HepG2 (cell line): Measurements from ENCODE around the gene SPATA13.

Source experiments
- ATF3 ChIP-seq: sonication (generic); formaldehyde crosslinking; IDR thresholded peaks from 2 replicates; pipeline ENCODE4 v1.4.0; 2020; ENCODE audit warnings: missing genetic modification reagents
- CHD2 ChIP-seq: IDR thresholded peaks from 2 replicates; pipeline ENCODE4 v1.6.1; 2011; ENCODE audit warnings: low read depth, low read length, improper control_type of control experiment
- CREB3 ChIP-seq: sonication (generic); formaldehyde crosslinking; IDR thresholded peaks from 2 replicates; pipeline ENCODE4 v1.5.0; 2020; ENCODE audit warnings: missing genetic modification reagents
- CTCF ChIP-seq: sonication (generic); formaldehyde crosslinking; IDR thresholded peaks from 2 replicates; pipeline ENCODE4 v1.5.0; 2020; ENCODE audit warnings: mild to moderate bottlenecking, missing genetic modification reagents, moderate library complexity
- EP300 ChIP-seq, 3 experiments: sonication (generic) in 1 of 3; formaldehyde crosslinking in 1 of 3; IDR thresholded peaks; 2 replicates each; pipeline versions ENCODE4 v1.5.1 to v1.6.1; 2011 to 2020; ENCODE audit warnings: low read depth in 2 of 3, low read length in 2 of 3, borderline replicate concordance in 1 of 3, improper control_type of control experiment in 1 of 3, mild to moderate bottlenecking in 1 of 3, missing genetic modification reagents in 1 of 3, moderate library complexity in 1 of 3
- FOXM1 ChIP-seq: sonication (generic); formaldehyde crosslinking; IDR thresholded peaks from 2 replicates; pipeline ENCODE4 v1.5.0; 2020; ENCODE audit warnings: missing genetic modification reagents
- SP1 ChIP-seq, 2 experiments: fragments of 450-650 bp in 1 of 2; sonication (generic) in 1 of 2; formaldehyde crosslinking in 1 of 2; IDR thresholded peaks; 2 replicates each; pipeline versions ENCODE4 v1.4.0 to v1.6.1; 2016 to 2020; ENCODE audit warnings: missing genetic modification reagents in 1 of 2
- UBTF ChIP-seq: sonication (generic); formaldehyde crosslinking; IDR thresholded peaks from 2 replicates; pipeline ENCODE4 v1.4.0; 2020; ENCODE audit warnings: mild to moderate bottlenecking, missing genetic modification reagents
- ZC3H13 ChIP-seq: sonication (generic); formaldehyde crosslinking; IDR thresholded peaks from 2 replicates; pipeline ENCODE4 v1.8.1; 2023; ENCODE audit warnings: mild to moderate bottlenecking, missing genetic modification reagents, moderate library complexity
- ZFP36 ChIP-seq: fragments of 150-350 bp; IDR thresholded peaks from 2 replicates; pipeline ENCODE4 v1.6.1; 2018; ENCODE audit warnings: borderline replicate concordance, low read length, low read depth; ENCODE audit not compliant: partially characterized antibody
- ZNF33B ChIP-seq: sonication (generic); formaldehyde crosslinking; IDR thresholded peaks from 2 replicates; pipeline ENCODE4 v1.5.1; 2020; ENCODE audit warnings: mild to moderate bottlenecking, missing genetic modification reagents
- ZNF598 ChIP-seq: sonication (generic); formaldehyde crosslinking; IDR thresholded peaks from 2 replicates; pipeline ENCODE4 v1.5.1; 2020; ENCODE audit warnings: mild to moderate bottlenecking, missing genetic modification reagents, borderline replicate concordance

GRCh38 chr13:24214528-24214927, 54.0 kb downstream of the SPATA13 start:
- TF ChIP-seq EP300 (IDR thresholded peaks at IDR 0.05; ENCODE audit: low read depth in 2 of 2, low read length in 2 of 2) = no peak
- no peak for TF ChIP-seq EP300 (CRISPR knock-in tag; IDR thresholded peaks at IDR 0.05; ENCODE audit: borderline replicate concordance)
- no peak for TF ChIP-seq FOXM1 (CRISPR knock-in tag)
- TF ChIP-seq UBTF (CRISPR knock-in tag) = no peak
- TF ChIP-seq CHD2 = no peak
- no peak for TF ChIP-seq SP1 (IDR thresholded peaks at IDR 0.05)
- no peak for TF ChIP-seq SP1 (CRISPR knock-in tag; IDR thresholded peaks at IDR 0.05)
- no peak for TF ChIP-seq ATF3 (CRISPR knock-in tag)
- TF ChIP-seq ZNF33B (CRISPR knock-in tag) = no peak
- TF ChIP-seq CREB3 (CRISPR knock-in tag) = no peak
- TF ChIP-seq ZC3H13 (CRISPR knock-in tag) = no peak
- TF ChIP-seq ZNF598 = no peak
- TF ChIP-seq CTCF (CRISPR knock-in tag) = no peak
- no peak for TF ChIP-seq ZFP36
